HG03135 (cell line): ENCODE results near the gene RPTOR.

Experiments used
- ATAC-seq: cut with Tn5 transposase; IDR thresholded peaks from one replicate; pipeline ENCODE4 v1.9.1; 2021; ENCODE audit warnings: mild to moderate bottlenecking, moderate library complexity; ENCODE audit not compliant: unreplicated experiment

Gene RPTOR

GRCh38 chr17:80588702-80589383 is 44.2 kb downstream of the RPTOR start:
- ATAC-seq = no peak

GRCh38 chr17:80591788-80592187 is 47.1 kb downstream of the RPTOR start:
- no peak for ATAC-seq

DNA sequence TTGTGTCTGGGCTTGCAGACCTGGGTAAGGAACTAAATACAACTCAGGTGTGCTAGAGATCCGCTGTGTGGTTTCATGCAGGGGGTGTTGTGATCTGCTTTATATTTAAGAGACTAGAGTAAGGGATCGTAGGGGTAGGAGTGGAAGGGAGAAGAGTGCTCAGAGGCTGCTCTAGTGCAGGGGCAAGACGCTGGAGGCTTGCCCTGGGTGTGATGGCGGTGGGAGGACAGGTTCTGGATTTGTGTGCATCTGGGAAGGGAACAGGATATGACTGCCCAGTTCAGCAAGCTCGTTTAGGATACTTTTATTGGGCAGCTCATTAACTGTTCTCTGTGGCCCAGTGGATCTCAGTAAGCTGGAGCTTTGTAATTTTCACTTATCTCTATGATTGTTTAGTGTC is 47.6 kb downstream of the RPTOR start:
- no peak for ATAC-seq

GRCh38 chr17:80593181-80593580 is 48.5 kb downstream of the RPTOR start:
- no peak for ATAC-seq

DNA sequence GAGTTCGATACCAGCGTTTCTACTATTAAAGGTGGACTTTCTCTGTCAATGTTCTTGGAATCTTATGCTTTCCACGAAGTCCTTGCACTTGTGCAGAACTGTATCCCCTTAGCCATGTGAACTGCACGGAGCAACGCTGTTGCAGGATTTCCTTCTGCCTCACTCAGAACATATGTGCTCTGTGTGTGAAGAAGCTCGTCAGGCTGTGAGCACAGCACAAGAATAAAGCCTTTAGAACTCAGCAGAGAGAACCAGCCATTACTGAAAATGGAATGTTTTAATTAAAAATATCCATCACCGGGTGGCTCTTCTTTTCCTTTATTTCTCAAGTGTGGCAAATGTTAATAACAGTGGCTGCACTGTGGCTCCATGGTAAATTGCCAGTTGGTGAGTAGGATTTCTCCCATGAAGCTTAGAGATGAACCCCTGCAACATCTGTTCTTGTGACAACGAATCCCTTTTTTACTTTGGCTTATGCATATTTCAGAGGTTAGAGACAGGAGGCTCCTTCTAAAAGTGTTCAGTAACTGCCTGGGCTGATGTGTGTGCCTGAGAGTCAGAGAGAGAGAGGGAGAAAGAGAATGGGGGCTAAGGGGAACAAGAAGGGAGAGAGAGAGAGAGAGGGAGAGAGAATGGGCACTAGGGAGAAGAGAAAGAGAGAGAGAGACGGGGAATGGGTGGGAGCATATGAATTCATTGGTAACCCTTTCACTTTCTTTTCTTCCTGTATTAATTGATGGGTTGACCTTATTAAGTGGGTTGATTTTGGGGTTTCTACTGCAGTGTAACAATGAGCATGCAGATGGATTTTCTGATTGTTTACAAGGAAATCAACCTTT is 50.0 kb downstream of the RPTOR start:
- no peak for ATAC-seq

GRCh38 chr17:80596760-80597608 is 52.3 kb downstream of the RPTOR start:
- ATAC-seq = no peak

GRCh38 chr17:80598813-80599545 is 54.3 kb downstream of the RPTOR start:
- no peak for ATAC-seq

GRCh38 chr17:80599546-80600305 is 55.1 kb downstream of the RPTOR start:
- ATAC-seq = no peak

DNA sequence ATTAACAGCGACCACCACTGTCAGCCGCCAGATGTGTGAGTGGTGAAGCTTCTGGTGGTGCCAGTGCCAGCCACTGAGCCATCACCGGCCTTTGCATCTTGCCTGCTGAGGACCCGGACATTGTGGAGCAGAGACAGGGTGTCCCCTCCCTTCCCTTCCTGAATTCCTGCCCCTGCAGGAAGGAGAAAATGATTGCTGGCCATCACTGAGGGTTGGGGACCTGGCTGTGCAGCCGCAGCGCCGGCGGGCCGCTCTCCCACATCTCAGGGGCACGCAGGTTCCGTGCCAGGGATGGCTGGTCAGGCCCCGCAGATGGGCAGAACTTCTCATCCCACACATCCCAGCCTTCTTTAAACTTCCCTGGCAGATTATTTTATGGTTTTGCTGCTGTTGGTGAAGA is 56.5 kb downstream of the RPTOR start:
- no peak for ATAC-seq

DNA sequence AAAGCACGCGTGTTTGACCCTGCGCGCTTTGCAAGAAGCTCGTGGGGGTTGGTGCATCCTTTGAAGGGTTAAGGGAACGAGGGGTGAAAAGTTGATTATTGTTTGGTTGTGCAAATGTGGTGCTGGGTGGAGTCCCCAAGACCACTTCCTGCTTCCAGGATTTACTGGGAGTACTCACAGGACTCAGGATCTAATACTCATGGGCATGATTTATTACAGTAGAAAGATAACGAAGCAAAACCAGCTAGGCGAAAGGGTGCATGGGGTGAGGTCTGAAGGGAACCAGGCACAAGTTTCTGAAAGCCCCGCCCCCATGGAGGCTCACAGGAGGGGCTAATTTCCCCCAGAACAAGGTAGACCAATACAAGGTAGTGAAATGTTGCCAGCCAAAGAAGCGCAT is 58.8 kb downstream of the RPTOR start:
- no peak for ATAC-seq

- no peak for ATAC-seq
Measured at GRCh38 chr17:80604009-80604669, 59.5 kb downstream of the RPTOR start.

- no peak for ATAC-seq
Measured at GRCh38 chr17:80604670-80605010, 60.0 kb downstream of the RPTOR start.

GRCh38 chr17:80605326-80606066 is 60.9 kb downstream of the RPTOR start:
- ATAC-seq = peak; percentile 57

GRCh38 chr17:80608326-80608725 is 63.7 kb downstream of the RPTOR start:
- ATAC-seq = no peak

DNA sequence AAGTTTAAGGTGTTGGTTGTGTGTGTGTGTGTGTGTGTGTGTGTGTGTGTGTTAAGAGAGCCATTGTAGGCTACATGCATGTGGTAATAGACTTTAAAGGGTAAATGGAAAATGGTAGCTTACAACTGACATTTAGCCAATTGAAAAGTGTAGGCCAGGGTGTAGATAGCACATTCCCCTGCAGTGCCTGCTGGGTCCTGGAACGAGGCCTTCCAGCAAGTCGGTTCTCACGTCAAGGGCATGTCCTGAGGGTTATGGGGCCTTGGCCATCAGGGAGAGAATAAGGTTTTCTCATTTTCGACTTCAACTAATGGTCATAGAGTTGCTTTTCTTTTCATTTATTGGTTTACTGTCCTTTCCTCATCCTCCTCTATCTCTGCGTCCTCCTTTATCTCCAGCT is 65.1 kb downstream of the RPTOR start:
- no peak for ATAC-seq

GRCh38 chr17:80611816-80612215 is 67.2 kb downstream of the RPTOR start:
- ATAC-seq = no peak

GRCh38 chr17:80612997-80613731 is 68.5 kb downstream of the RPTOR start:
- no peak for ATAC-seq

- ATAC-seq = no peak
Measured at GRCh38 chr17:80613732-80614071, 69.1 kb downstream of the RPTOR start.
